ENCODE results near the gene ZNF133.

DNA sequence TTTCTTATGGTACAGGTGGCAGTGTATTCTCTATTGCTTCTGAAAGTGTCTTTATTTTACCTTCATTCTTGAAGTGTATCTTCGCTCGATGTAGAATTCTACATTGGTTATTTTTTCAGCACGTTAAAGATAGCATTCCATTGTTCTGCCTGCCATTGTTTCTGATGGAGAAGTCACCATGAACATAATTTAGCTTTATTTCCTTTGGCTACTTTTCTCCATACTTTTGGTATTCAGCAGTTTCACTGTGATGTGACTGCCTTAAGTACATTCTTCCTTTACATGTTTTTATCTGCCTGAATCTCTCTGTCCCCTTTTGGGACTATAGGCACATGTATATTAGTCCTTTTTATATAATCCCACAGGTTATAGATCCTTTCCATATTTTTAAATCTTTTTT lies 19.0 kb downstream of the ZNF133 start:
- TF ChIP-seq POLR2A (IDR thresholded peaks at IDR 0.05) (no peak), EP300 (IDR thresholded peaks at IDR 0.05; ENCODE audit: low read depth) (no peak)
- TF ChIP-seq, protein P1, sequence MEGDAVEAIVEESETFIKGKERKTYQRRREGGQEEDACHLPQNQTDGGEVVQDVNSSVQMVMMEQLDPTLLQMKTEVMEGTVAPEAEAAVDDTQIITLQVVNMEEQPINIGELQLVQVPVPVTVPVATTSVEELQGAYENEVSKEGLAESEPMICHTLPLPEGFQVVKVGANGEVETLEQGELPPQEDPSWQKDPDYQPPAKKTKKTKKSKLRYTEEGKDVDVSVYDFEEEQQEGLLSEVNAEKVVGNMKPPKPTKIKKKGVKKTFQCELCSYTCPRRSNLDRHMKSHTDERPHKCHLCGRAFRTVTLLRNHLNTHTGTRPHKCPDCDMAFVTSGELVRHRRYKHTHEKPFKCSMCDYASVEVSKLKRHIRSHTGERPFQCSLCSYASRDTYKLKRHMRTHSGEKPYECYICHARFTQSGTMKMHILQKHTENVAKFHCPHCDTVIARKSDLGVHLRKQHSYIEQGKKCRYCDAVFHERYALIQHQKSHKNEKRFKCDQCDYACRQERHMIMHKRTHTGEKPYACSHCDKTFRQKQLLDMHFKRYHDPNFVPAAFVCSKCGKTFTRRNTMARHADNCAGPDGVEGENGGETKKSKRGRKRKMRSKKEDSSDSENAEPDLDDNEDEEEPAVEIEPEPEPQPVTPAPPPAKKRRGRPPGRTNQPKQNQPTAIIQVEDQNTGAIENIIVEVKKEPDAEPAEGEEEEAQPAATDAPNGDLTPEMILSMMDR (IDR thresholded peaks at IDR 0.05), result no peak

All from transverse colon (tissue), 3 donors.